ENCODE results near the gene GADL1.

The GADL1 gene

GRCh38 chr3:30886888-30887287 lies 7.6 kb downstream of the GADL1 start:
- H3K27ac ChIP-seq = no peak overlapping the region

DNA sequence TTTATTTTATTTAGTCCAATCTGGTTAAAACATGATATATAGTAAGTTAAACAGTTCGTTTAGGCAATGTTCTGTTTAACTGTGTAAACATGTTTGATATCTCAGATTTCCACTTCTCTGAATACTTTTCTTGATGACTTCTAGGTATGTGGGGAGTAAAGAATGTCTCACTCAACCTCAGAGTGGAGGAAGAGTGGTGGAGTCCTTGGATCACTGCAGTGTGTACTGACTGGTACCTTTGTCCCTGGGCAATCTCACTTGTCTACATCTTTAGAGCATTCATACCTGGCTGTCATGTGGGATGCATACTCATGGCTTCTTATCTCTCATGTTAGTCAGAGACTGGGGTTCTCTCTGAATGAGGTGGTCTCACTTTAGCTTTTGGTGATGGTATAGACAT lies 15.6 kb downstream of the GADL1 start:
- H3K27ac ChIP-seq = no peak overlapping the region
- no peak overlapping the region for H3K4me3 ChIP-seq
- H3K36me3 ChIP-seq = no peaks in the 10 kb centered on the region
- H4K20me1 ChIP-seq = no peaks in the 10 kb centered on the region
- no peak for TF ChIP-seq Cebpa-rat (IDR thresholded peaks at IDR 0.05)
- peaks cover 17% of the 10 kb centered on the region for H3K9me3 ChIP-seq
- H3K4me2 ChIP-seq = no peak overlapping the region
- no peaks in the 10 kb centered on the region for H3K27me3 ChIP-seq
- H3K9ac ChIP-seq = no peak overlapping the region
- H3K4me1 ChIP-seq = no peaks in the 10 kb centered on the region

More at GRCh38 chr3:30886888-30887287, 7.6 kb downstream of the GADL1 start:
- H3K9me3 ChIP-seq = peaks cover 18% of the 10 kb centered on the region
- H3K4me2 ChIP-seq = no peak overlapping the region
- no peak overlapping the region for H3K4me3 ChIP-seq
- H3K4me1 ChIP-seq = peaks cover 21% of the 10 kb centered on the region
- H4K20me1 ChIP-seq = no peaks in the 10 kb centered on the region
- no peak for TF ChIP-seq Cebpa-rat (IDR thresholded peaks at IDR 0.05)
- no peaks in the 10 kb centered on the region for H3K27me3 ChIP-seq
- no peak overlapping the region for H3K9ac ChIP-seq
- peaks cover 3% of the 10 kb centered on the region; the same call in 1 of the 2 replicates for H3K36me3 ChIP-seq

- Histone ChIP-seq H3K9me3 (peaks cover 14% of the 10 kb centered on the region), H3K4me1 (no peaks in the 10 kb centered on the region), H3K36me3 (no peaks in the 10 kb centered on the region), H3K27ac (no peak overlapping the region), H3K27me3 (no peaks in the 10 kb centered on the region), H4K20me1 (no peaks in the 10 kb centered on the region), H3K4me2 (no peak overlapping the region), H3K9ac (no peak overlapping the region), H3K4me3 (no peak overlapping the region)
- TF ChIP-seq Cebpa-rat (IDR thresholded peaks at IDR 0.05) = no peak
Measured at GRCh38 chr3:30875505-30875904, 19.0 kb downstream of the GADL1 start.

GRCh38 chr3:30873671-30874070 lies 20.8 kb downstream of the GADL1 start:
- no peak overlapping the region for H3K27ac ChIP-seq
- H3K9me3 ChIP-seq = no peaks in the 10 kb centered on the region
- no peaks in the 10 kb centered on the region for H3K27me3 ChIP-seq
- H3K4me2 ChIP-seq = no peak overlapping the region
- H3K4me3 ChIP-seq = no peak overlapping the region
- H4K20me1 ChIP-seq = no peaks in the 10 kb centered on the region
- no peak overlapping the region for H3K9ac ChIP-seq
- H3K36me3 ChIP-seq = no peaks in the 10 kb centered on the region
- no peaks in the 10 kb centered on the region for H3K4me1 ChIP-seq
- TF ChIP-seq Cebpa-rat (IDR thresholded peaks at IDR 0.05) = no peak

GRCh38 chr3:30872879-30873278 lies 21.6 kb downstream of the GADL1 start:
- Histone ChIP-seq H3K9ac (no peak overlapping the region), H3K4me1 (no peaks in the 10 kb centered on the region), H3K4me3 (no peak overlapping the region), H3K27me3 (no peaks in the 10 kb centered on the region), H4K20me1 (no peaks in the 10 kb centered on the region), H3K36me3 (no peaks in the 10 kb centered on the region), H3K9me3 (no peaks in the 10 kb centered on the region), H3K4me2 (no peak overlapping the region), H3K27ac (no peak overlapping the region)
- no peak for TF ChIP-seq Cebpa-rat (IDR thresholded peaks at IDR 0.05)

DNA sequence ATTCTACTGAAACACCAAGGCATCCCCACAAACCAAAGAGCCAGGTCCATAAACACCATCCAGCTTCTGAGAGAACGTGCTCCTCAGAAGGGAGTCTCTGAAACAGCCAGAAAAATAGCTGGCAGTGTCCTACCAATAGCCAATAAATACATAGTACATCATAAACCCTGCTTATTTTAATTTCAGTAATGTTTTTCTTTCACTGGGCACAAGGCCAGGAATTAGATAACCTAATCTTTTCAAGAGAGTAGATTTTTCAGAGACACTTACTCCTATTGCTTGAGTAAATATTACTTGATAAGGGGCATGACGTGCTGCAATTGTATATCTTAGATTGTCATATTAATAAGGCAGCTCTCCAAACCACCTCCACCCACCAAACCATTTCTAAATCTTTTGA lies 22.7 kb downstream of the GADL1 start:
- Histone ChIP-seq H3K4me2 (no peak overlapping the region), H3K4me3 (no peak overlapping the region), H3K36me3 (no peaks in the 10 kb centered on the region), H3K9me3 (no peaks in the 10 kb centered on the region), H3K27ac (no peak overlapping the region), H3K27me3 (no peaks in the 10 kb centered on the region), H3K4me1 (no peaks in the 10 kb centered on the region), H4K20me1 (no peaks in the 10 kb centered on the region), H3K9ac (no peak overlapping the region)
- no peak for TF ChIP-seq Cebpa-rat (IDR thresholded peaks at IDR 0.05)

- no peaks in the 10 kb centered on the region for H3K36me3 ChIP-seq
- H3K27ac ChIP-seq = no peak overlapping the region
- no peak for TF ChIP-seq Cebpa-rat (IDR thresholded peaks at IDR 0.05)
- H3K9me3 ChIP-seq = no peaks in the 10 kb centered on the region
- H3K4me3 ChIP-seq = no peak overlapping the region
- no peaks in the 10 kb centered on the region for H4K20me1 ChIP-seq
- no peak overlapping the region for H3K9ac ChIP-seq
- H3K4me1 ChIP-seq = no peaks in the 10 kb centered on the region
- no peak overlapping the region for H3K4me2 ChIP-seq
- H3K27me3 ChIP-seq = no peaks in the 10 kb centered on the region
Measured at GRCh38 chr3:30864836-30865235, 29.6 kb downstream of the GADL1 start.

GRCh38 chr3:30864132-30864531 lies 30.3 kb downstream of the GADL1 start:
- Histone ChIP-seq H3K27me3 (no peaks in the 10 kb centered on the region), H3K9me3 (no peaks in the 10 kb centered on the region), H3K36me3 (no peaks in the 10 kb centered on the region), H3K9ac (no peak overlapping the region), H3K4me2 (no peak overlapping the region), H4K20me1 (no peaks in the 10 kb centered on the region), H3K4me3 (no peak overlapping the region), H3K4me1 (no peaks in the 10 kb centered on the region), H3K27ac (no peak overlapping the region)
- TF ChIP-seq Cebpa-rat (IDR thresholded peaks at IDR 0.05) = no peak

DNA sequence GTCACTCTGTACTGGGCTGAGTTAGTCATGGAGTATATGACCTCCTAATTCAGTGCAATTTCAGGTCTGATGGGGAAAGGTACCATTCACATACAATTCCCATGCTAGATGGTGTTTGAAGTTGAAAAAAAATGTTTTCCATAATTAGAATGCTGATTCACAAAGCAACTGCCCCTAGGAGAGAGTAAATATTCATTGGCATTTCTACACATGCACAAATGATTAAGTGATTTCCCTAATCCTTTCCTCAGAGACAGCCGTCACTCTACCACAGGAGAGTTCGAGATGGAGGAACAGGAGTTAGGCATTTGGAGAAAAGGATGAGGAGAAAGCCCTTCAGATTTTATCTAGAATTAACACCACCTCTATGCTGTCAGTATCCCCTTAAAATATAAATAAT lies 32.5 kb downstream of the GADL1 start:
- Histone ChIP-seq H3K9me3 (no peaks in the 10 kb centered on the region), H4K20me1 (no peaks in the 10 kb centered on the region), H3K27ac (no peak overlapping the region), H3K4me2 (no peak overlapping the region), H3K36me3 (no peaks in the 10 kb centered on the region), H3K4me3 (no peak overlapping the region), H3K27me3 (no peaks in the 10 kb centered on the region), H3K4me1 (no peaks in the 10 kb centered on the region), H3K9ac (no peak overlapping the region)
- TF ChIP-seq Cebpa-rat (IDR thresholded peaks at IDR 0.05) = no peak

- Histone ChIP-seq H3K27ac (no peak overlapping the region), H3K4me2 (no peak overlapping the region), H3K36me3 (no peaks in the 10 kb centered on the region), H3K9ac (no peak overlapping the region), H3K9me3 (no peaks in the 10 kb centered on the region), H3K27me3 (no peaks in the 10 kb centered on the region), H3K4me3 (no peak overlapping the region), H4K20me1 (no peaks in the 10 kb centered on the region), H3K4me1 (no peaks in the 10 kb centered on the region)
- no peak for TF ChIP-seq Cebpa-rat (IDR thresholded peaks at IDR 0.05)
Measured at GRCh38 chr3:30858894-30859389, 35.5 kb downstream of the GADL1 start.

All from BLaER1 (cell line).